ENCODE results near the gene ITGA2.

The ITGA2 gene

DNA sequence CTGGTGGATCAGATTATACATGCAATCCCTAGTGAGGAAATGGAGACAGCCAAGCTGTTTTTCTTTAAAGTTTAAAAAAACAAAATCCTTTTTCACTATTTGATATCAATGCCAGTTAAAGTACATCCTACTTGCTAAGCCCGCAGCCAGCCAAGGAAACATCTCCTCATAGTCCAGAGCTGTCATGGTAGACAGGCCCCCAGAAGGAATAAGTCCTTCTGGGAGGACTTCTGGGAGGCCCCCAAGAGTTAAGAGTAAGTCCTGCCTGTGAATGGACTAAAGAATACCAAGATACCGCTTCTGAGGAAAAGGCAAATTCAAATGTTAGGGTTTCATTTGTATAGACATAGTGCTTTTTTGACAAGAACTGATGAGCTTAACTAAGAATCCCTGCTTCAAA, 82.1 kb downstream of the ITGA2 start:
- TF ChIP-seq, protein P1, sequence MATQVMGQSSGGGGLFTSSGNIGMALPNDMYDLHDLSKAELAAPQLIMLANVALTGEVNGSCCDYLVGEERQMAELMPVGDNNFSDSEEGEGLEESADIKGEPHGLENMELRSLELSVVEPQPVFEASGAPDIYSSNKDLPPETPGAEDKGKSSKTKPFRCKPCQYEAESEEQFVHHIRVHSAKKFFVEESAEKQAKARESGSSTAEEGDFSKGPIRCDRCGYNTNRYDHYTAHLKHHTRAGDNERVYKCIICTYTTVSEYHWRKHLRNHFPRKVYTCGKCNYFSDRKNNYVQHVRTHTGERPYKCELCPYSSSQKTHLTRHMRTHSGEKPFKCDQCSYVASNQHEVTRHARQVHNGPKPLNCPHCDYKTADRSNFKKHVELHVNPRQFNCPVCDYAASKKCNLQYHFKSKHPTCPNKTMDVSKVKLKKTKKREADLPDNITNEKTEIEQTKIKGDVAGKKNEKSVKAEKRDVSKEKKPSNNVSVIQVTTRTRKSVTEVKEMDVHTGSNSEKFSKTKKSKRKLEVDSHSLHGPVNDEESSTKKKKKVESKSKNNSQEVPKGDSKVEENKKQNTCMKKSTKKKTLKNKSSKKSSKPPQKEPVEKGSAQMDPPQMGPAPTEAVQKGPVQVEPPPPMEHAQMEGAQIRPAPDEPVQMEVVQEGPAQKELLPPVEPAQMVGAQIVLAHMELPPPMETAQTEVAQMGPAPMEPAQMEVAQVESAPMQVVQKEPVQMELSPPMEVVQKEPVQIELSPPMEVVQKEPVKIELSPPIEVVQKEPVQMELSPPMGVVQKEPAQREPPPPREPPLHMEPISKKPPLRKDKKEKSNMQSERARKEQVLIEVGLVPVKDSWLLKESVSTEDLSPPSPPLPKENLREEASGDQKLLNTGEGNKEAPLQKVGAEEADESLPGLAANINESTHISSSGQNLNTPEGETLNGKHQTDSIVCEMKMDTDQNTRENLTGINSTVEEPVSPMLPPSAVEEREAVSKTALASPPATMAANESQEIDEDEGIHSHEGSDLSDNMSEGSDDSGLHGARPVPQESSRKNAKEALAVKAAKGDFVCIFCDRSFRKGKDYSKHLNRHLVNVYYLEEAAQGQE (IDR thresholded peaks at IDR 0.05; ENCODE audit: low read depth) = no peak
- TF ChIP-seq ZBTB7A (IDR thresholded peaks at IDR 0.05; ENCODE audit: low read depth) (no peak), TCF12 (IDR thresholded peaks at IDR 0.05; ENCODE audit: low read depth) (no peak), CEBPB (IDR thresholded peaks at IDR 0.05) (no peak), CREB1 (IDR thresholded peaks at IDR 0.05; ENCODE audit: low read depth) (no peak), NFIC (IDR thresholded peaks at IDR 0.05) (no peak), YY1 (IDR thresholded peaks at IDR 0.05; ENCODE audit: low read depth) (no peak), EP300 (IDR thresholded peaks at IDR 0.05; ENCODE audit: borderline replicate concordance) (no peak)
- TF ChIP-seq, protein P2, sequence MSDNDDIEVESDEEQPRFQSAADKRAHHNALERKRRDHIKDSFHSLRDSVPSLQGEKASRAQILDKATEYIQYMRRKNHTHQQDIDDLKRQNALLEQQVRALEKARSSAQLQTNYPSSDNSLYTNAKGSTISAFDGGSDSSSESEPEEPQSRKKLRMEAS (IDR thresholded peaks at IDR 0.05) = no peak

DNA sequence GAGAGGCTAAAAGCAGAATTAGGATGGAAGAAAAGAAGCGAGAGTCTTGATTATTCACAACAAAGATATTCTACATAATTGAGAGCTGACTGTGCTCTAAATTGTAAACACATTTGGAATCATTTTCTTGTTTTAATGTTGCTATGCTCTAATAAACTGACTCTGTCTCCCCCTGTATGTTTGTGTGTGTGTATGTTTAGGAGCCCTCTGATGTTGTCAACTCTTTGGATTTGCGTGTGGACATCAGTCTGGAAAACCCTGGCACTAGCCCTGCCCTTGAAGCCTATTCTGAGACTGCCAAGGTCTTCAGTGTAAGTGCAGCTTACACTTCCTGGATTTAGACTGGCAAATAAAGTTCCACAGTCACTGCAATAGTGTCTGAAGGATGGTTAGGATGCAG, 82.6 kb downstream of the ITGA2 start:
- TF ChIP-seq YY1 (IDR thresholded peaks at IDR 0.05; ENCODE audit: low read depth) = no peak
- TF ChIP-seq FOXM1 (IDR thresholded peaks at IDR 0.05; ENCODE audit: borderline replicate concordance, low read depth) = no peak
- no peak for TF ChIP-seq CREB1 (IDR thresholded peaks at IDR 0.05; ENCODE audit: low read depth)
- no peak for TF ChIP-seq RAD21 (IDR thresholded peaks at IDR 0.05; ENCODE audit: low read depth)
- no peak for TF ChIP-seq TCF12 (IDR thresholded peaks at IDR 0.05; ENCODE audit: low read depth)
- TF ChIP-seq, protein P2 (IDR thresholded peaks at IDR 0.05) = no peak

DNA sequence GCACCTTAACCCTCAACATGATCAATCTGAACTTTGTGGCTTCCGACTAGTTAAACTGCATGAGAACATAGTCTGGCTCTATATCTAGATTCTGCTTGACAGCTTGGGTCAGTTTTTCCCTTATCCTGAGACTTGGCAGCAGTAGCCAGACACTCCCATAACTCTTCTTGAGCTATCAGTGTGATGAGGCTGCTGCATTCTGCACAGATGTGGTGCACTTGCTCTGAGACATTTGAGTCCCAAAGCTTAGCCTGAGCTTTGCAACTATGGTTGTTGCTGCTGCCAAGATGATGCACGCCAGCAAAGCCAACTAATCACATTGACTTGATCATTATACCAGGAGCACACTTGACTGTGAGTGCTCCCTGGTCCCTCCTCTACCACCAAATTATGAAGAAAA, 84.2 kb downstream of the ITGA2 start:
- no peak for TF ChIP-seq CEBPB (IDR thresholded peaks at IDR 0.05)
- no peak for TF ChIP-seq CREB1 (IDR thresholded peaks at IDR 0.05; ENCODE audit: low read depth)
- TF ChIP-seq EP300 (IDR thresholded peaks at IDR 0.05; ENCODE audit: borderline replicate concordance) = no peak
- no peak for TF ChIP-seq NFIC (IDR thresholded peaks at IDR 0.05)
- no peak for TF ChIP-seq TCF12 (IDR thresholded peaks at IDR 0.05; ENCODE audit: low read depth)
- TF ChIP-seq, protein P3, sequence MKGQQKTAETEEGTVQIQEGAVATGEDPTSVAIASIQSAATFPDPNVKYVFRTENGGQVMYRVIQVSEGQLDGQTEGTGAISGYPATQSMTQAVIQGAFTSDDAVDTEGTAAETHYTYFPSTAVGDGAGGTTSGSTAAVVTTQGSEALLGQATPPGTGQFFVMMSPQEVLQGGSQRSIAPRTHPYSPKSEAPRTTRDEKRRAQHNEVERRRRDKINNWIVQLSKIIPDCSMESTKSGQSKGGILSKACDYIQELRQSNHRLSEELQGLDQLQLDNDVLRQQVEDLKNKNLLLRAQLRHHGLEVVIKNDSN (IDR thresholded peaks at IDR 0.05) = no peak
- TF ChIP-seq EGR1 (IDR thresholded peaks at IDR 0.05) = no peak
- TF ChIP-seq, protein P1 (IDR thresholded peaks at IDR 0.05; ENCODE audit: low read depth) = no peak
- no peak for TF ChIP-seq RAD21 (IDR thresholded peaks at IDR 0.05; ENCODE audit: low read depth)
- TF ChIP-seq YY1 (IDR thresholded peaks at IDR 0.05; ENCODE audit: low read depth) = no peak
- no peak for TF ChIP-seq TAF1 (IDR thresholded peaks at IDR 0.05; ENCODE audit: low read depth)
- TF ChIP-seq, protein P2 (IDR thresholded peaks at IDR 0.05) = no peak
- TF ChIP-seq FOXM1 (IDR thresholded peaks at IDR 0.05; ENCODE audit: borderline replicate concordance, low read depth) = no peak
- no peak for TF ChIP-seq ZBTB7A (IDR thresholded peaks at IDR 0.05; ENCODE audit: low read depth)
- TF ChIP-seq TEAD4 (IDR thresholded peaks at IDR 0.05) = no peak

DNA sequence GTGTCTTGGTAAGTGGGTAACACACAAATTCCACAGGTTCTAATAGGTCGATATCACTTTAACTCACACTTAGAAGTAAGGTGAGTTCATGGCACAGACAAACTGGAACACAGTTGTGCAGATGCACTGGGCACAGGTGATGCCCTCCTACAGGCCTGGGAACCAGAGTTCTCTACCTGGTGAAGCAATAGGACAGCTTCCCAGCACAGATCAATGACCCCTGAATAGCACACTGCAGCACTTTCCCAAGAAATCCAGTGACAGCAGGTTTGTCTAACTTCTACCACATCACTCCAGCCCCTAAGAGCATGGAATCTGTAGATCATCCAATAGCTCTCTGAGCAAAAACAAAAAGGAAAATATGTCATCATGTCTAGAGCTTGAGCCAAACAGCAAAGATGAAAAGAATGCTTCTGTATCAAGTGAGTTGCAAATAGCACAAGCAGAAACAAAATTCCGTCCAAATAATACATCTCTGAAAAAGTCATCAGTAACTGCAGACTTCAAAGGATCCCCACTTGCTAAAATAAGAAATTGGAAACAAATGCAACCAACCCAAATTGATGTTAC, 86.9 kb downstream of the ITGA2 start:
- TF ChIP-seq RAD21 (IDR thresholded peaks at IDR 0.05; ENCODE audit: low read depth) (no peak), CREB1 (IDR thresholded peaks at IDR 0.05; ENCODE audit: low read depth) (no peak), TAF1 (IDR thresholded peaks at IDR 0.05; ENCODE audit: low read depth) (no peak), EGR1 (IDR thresholded peaks at IDR 0.05) (no peak), TEAD4 (IDR thresholded peaks at IDR 0.05) (no peak), FOXM1 (IDR thresholded peaks at IDR 0.05; ENCODE audit: borderline replicate concordance, low read depth) (no peak), CEBPB (IDR thresholded peaks at IDR 0.05) (no peak), YY1 (IDR thresholded peaks at IDR 0.05; ENCODE audit: low read depth) (no peak), ZBTB7A (IDR thresholded peaks at IDR 0.05; ENCODE audit: low read depth) (no peak), TCF12 (IDR thresholded peaks at IDR 0.05; ENCODE audit: low read depth) (no peak), NFIC (IDR thresholded peaks at IDR 0.05) (no peak)
- TF ChIP-seq, protein P2 (IDR thresholded peaks at IDR 0.05) = no peak
- TF ChIP-seq, protein P3 (IDR thresholded peaks at IDR 0.05) = no peak
- TF ChIP-seq, protein P1 (IDR thresholded peaks at IDR 0.05; ENCODE audit: low read depth) = no peak
